H1 (cell line): ENCODE measurements around the gene CFAP65. TPM values are rescaled to one million over a fixed set of nuclear protein-coding genes. Genes with fewer than 3 reads are reported as not detected.
A peak's percentile ranks its signal among the peaks of the same experiment; 100 is the strongest.

Experiments used
- CTCF ChIA-PET: fragments of 300-600 bp; sonication (Branson Sonifier 250); formaldehyde crosslinking; loops from one replicate; lab custom pipeline; 2021; ENCODE audit not compliant: partially characterized antibody; lab: Charles Lee
- POLR2A ChIA-PET: fragments of 300-600 bp; sonication (Branson Sonifier 250); formaldehyde crosslinking; loops from one replicate; lab custom pipeline; 2021; ENCODE audit warnings: inconsistent platforms; ENCODE audit not compliant: partially characterized antibody; lab: Charles Lee
- DNase-seq, 2 experiments: peaks; one replicate each; pipeline versions ENCODE4 v3.0.0 to v3.0.0-alpha.2; 2010 to 2022; ENCODE audit warnings: low spot score in 2 of 2, low read depth in 1 of 2, mixed read lengths in 1 of 2
- FAIRE-seq: peaks from 2 replicates; lab custom pipeline; 2011; peaks lifted over from hg19 to GRCh38; lab: Jason Lieb, UNC
- H2AFZ ChIP-seq: 2 replicates; pipeline ENCODE4 v1.8.1; 2012; ENCODE audit warnings: low read length, inconsistent platforms
- H2AK5ac ChIP-seq: 2 replicates; pipeline ENCODE4 v1.6.1; 2013; ENCODE audit warnings: low read depth, low read length
- H2BK120ac ChIP-seq: replicated peaks from 2 replicates; pipeline ENCODE3; 2013; ENCODE audit warnings: low read depth, low read length, inconsistent platforms
- H2BK12ac ChIP-seq: 2 replicates; pipeline ENCODE4 v1.6.1; 2013; ENCODE audit warnings: low read depth, low read length
- H2BK15ac ChIP-seq: 2 replicates; pipeline ENCODE4 v1.6.1; 2013; ENCODE audit warnings: low read length
- H2BK20ac ChIP-seq: 2 replicates; pipeline ENCODE4 v1.6.1; 2013; ENCODE audit warnings: low read length
- H2BK5ac ChIP-seq: 2 replicates; pipeline ENCODE4 v1.6.1; 2013; ENCODE audit warnings: low read depth, low read length
- H3K14ac ChIP-seq: 2 replicates; pipeline ENCODE4 v1.6.1; 2013; ENCODE audit warnings: inconsistent platforms; ENCODE audit not compliant: insufficient read length
- H3K18ac ChIP-seq: 2 replicates; pipeline ENCODE4 v1.6.1; 2013; ENCODE audit warnings: low read length; ENCODE audit errors: extremely low read depth
- H3K23ac ChIP-seq: 2 replicates; pipeline ENCODE4 v1.6.1; 2013; ENCODE audit warnings: inconsistent platforms; ENCODE audit not compliant: insufficient read length
- H3K23me2 ChIP-seq: 2 replicates; pipeline ENCODE4 v1.6.1; 2013; ENCODE audit warnings: low read depth, low read length
- H3K27ac ChIP-seq: 2 replicates; pipeline ENCODE4 v1.6.1; 2011; ENCODE audit warnings: low read depth, low read length, inconsistent platforms
- H3K27me3 ChIP-seq, 4 experiments: replicated peaks in 1 of 4; 1 replicate in 1 of 4; 2 replicates in 3 of 4; pipeline versions ENCODE4 v1.6.1 to v1.8.1; 2011 to 2013; ENCODE audit warnings: low read length in 3 of 4, mild to moderate bottlenecking in 3 of 4, inconsistent platforms in 2 of 4, mixed read lengths in 2 of 4, moderate library complexity in 1 of 4; ENCODE audit not compliant: control insufficient read depth in 3 of 4, insufficient read depth in 3 of 4; ENCODE audit errors: extremely low read depth in 1 of 4
- H3K36me3 ChIP-seq, 4 experiments: 2 replicates each; pipeline versions ENCODE4 v1.6.1 to v1.8.1; 2011 to 2013; ENCODE audit warnings: mild to moderate bottlenecking in 4 of 4, low read length in 3 of 4, moderate library complexity in 2 of 4, control low read depth in 1 of 4, inconsistent platforms in 1 of 4; ENCODE audit not compliant: insufficient read depth in 4 of 4, control insufficient read depth in 2 of 4
- H3K4ac ChIP-seq: replicated peaks from 2 replicates; pipeline ENCODE3; 2013; ENCODE audit warnings: low read length, low read depth, mixed read lengths, inconsistent platforms; ENCODE audit not compliant: insufficient read length
- H3K4me1 ChIP-seq, 4 experiments: replicated peaks in 1 of 4; 1 replicate in 1 of 4; 2 replicates in 3 of 4; pipeline versions ENCODE4 v1.6.1 to v1.8.1; 2011 to 2013; ENCODE audit warnings: low read length in 3 of 4, inconsistent platforms in 2 of 4, mixed read lengths in 1 of 4; ENCODE audit not compliant: insufficient read depth in 4 of 4, control insufficient read depth in 3 of 4
- H3K4me2 ChIP-seq, 2 experiments: 2 replicates each; pipeline versions ENCODE4 v1.6.1 to v1.8.1; 2011 to 2013; ENCODE audit warnings: low read depth in 2 of 2, low read length in 2 of 2, control low read depth in 1 of 2, inconsistent platforms in 1 of 2, mild to moderate bottlenecking in 1 of 2; ENCODE audit not compliant: insufficient read depth in 1 of 2
- H3K4me3 ChIP-seq, 4 experiments: fragments of 200-600, 300-600 bp in 1 of 4; sonication (generic), shearing (Covaris generic), sonication (Bioruptor Twin) in 1 of 4; 2 replicates each; pipeline versions ENCODE4 v1.5.1 to v1.8.1; 2011 to 2016; ENCODE audit warnings: low read length in 4 of 4, low read depth in 3 of 4, control low read depth in 2 of 4, inconsistent platforms in 2 of 4, mild to moderate bottlenecking in 2 of 4, mixed read lengths in 1 of 4, moderate library complexity in 1 of 4; ENCODE audit not compliant: insufficient read depth in 2 of 4; ENCODE audit errors: extremely low read depth in 1 of 4
- H3K56ac ChIP-seq: replicated peaks from 2 replicates; pipeline ENCODE3; 2013; ENCODE audit warnings: low read depth, mild to moderate bottlenecking, mixed read lengths, low read length, inconsistent platforms; ENCODE audit not compliant: insufficient read length
- H3K79me1 ChIP-seq: 2 replicates; pipeline ENCODE4 v1.6.1; 2013; ENCODE audit warnings: low read depth, low read length, control low read depth
- H3K79me2 ChIP-seq, 2 experiments: 2 replicates each; pipeline versions ENCODE4 v1.6.1 to v1.8.1; 2012 to 2013; ENCODE audit warnings: low read length in 2 of 2, mild to moderate bottlenecking in 2 of 2, inconsistent platforms in 1 of 2; ENCODE audit not compliant: insufficient read depth in 2 of 2, control insufficient read depth in 1 of 2
- H3K9ac ChIP-seq, 4 experiments: replicated peaks in 1 of 4; 1 replicate in 1 of 4; 2 replicates in 3 of 4; pipeline versions ENCODE4 v1.6.1 to v1.8.1; 2011 to 2013; ENCODE audit warnings: low read depth in 3 of 4, low read length in 3 of 4, control low read depth in 2 of 4, mild to moderate bottlenecking in 2 of 4, moderate library complexity in 2 of 4, inconsistent platforms in 1 of 4; ENCODE audit errors: extremely low read depth in 1 of 4
- H3K9me3 ChIP-seq, 2 experiments: 2 replicates each; pipeline versions ENCODE4 v1.6.1 to v1.8.1; 2012 to 2013; ENCODE audit warnings: mild to moderate bottlenecking in 2 of 2, moderate library complexity in 2 of 2, control low read depth in 1 of 2, inconsistent platforms in 1 of 2, low read depth in 1 of 2, low read length in 1 of 2, mixed read lengths in 1 of 2; ENCODE audit not compliant: insufficient read depth in 2 of 2
- H4K20me1 ChIP-seq, 2 experiments: replicated peaks in 1 of 2; 2 replicates each; pipeline versions ENCODE3 to v1.8.1; 2011 to 2013; ENCODE audit warnings: inconsistent platforms in 2 of 2, low read length in 2 of 2, mild to moderate bottlenecking in 1 of 2; ENCODE audit not compliant: insufficient read depth in 2 of 2, control insufficient read depth in 1 of 2
- H4K5ac ChIP-seq: 2 replicates; pipeline ENCODE4 v1.6.1; 2013; ENCODE audit warnings: low read length, low read depth, mixed read lengths, inconsistent platforms; ENCODE audit not compliant: insufficient read length
- H4K8ac ChIP-seq: 2 replicates; pipeline ENCODE4 v1.8.0; 2013; ENCODE audit warnings: mild to moderate bottlenecking, moderate library complexity, low read length, inconsistent platforms; ENCODE audit not compliant: insufficient read depth; ENCODE audit errors: extremely low read depth
- H4K91ac ChIP-seq: replicated peaks from 2 replicates; pipeline ENCODE3; 2013; ENCODE audit warnings: low read length, mixed read lengths, inconsistent platforms; ENCODE audit not compliant: insufficient read length
- EZH2 ChIP-seq: fragments of 200-600 bp; sonication (generic); IDR thresholded peaks from 2 replicates; pipeline ENCODE4 v1.7.1; 2012; ENCODE audit warnings: low read depth, mild to moderate bottlenecking, moderate library complexity, low read length, inconsistent platforms; ENCODE audit not compliant: severe bottlenecking
- TBP ChIP-seq: IDR thresholded peaks from 2 replicates; pipeline ENCODE4 v1.6.1; 2011; ENCODE audit warnings: low read depth, low read length, improper control_type of control experiment
- WGBS, 2 experiments: shearing (Covaris generic) in 1 of 2; methylation state at CpG; one replicate each; pipeline versions ENCODE4 v1.1.6 to v1.1.7; 2013 to 2015; ENCODE audit warnings: low lambda C conversion rate in 2 of 2, mixed read lengths in 2 of 2, inconsistent platforms in 1 of 2, low coverage in 1 of 2, missing lambda C conversion rate in 1 of 2; ENCODE audit not compliant: insufficient replicate concordance in 2 of 2, insufficient coverage in 1 of 2, insufficient read length in 1 of 2; ENCODE audit errors: extremely low coverage in 1 of 2, missing lambda C conversion rate in 1 of 2; 5-methylcytosine and 5-hydroxymethylcytosine counted together
- polyA plus RNA-seq, 7 experiments: library from polyadenylated mRNA; depleted of rRNA in 3 of 7; stranded (reverse) in 5 of 7; unstranded in 2 of 7; fragments of >200 nt in 5 of 7; fragments of 200-250 nt in 2 of 7; gene quantifications; 1 replicate in 5 of 7; 2 replicates in 1 of 7; 4 replicates in 1 of 7; pipeline versions ENCODE4 v1.2.1 to v1.2.3, GENCODE V29; 2011 to 2013; ENCODE audit warnings: missing spikeins in 2 of 7, mixed read lengths in 2 of 7
- total RNA-seq: library from RNA; stranded (reverse); fragmentation: NEBNext Ultra II Directional; extraction: Animal tissue kit (Norgen Biotek cat#: 25700); gene quantifications from 2 replicates; pipeline ENCODE4 v1.2.1, GENCODE V29; 2021

Gene CFAP65
- total and polyA plus RNA-seq, 2 of the 8 experiments (the other 6 are each of a cell fraction or from before 2014, with no cell fraction given) = 0.19 to 0.45 TPM

DNA sequence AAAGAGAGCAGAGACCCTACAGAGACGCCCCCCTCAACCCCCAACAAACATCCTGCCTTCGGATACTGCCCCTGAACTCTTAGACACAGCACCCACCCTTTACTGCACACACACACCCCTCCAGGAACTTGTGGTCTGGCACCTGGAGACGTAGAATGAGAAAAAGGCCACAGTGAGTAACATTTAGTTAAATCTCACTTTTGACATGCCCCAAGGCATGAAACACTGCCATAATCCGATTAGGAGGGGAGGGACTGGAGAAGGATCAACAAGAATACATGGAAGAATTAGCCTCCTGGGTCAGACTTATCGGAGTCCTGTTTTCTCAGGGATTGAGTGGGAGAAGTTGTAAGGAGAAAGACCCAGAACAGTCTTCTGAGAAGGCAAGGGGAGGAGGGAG is 77.7 kb downstream of the CFAP65 start:
- Histone ChIP-seq H2BK120ac (no peak overlapping the region), H3K9me3 (peaks cover 0 to 2% of the 10 kb centered on the region in 2 experiments; a peak in 1 of 4 replicates), H3K14ac (no peak overlapping the region), H2AFZ (no peak overlapping the region), H3K56ac (no peak overlapping the region), H2BK15ac (no peak overlapping the region), H3K36me3 (peaks cover 0 to 15% (median 0%) of the 10 kb centered on the region in 4 experiments; a peak in 1 of 8 replicates), H2BK5ac (peak overlapping the region; percentile 61; the same call in 1 of the 2 replicates), H3K27me3 (peaks cover 25 to 42% (median 38%) of the 10 kb centered on the region in 4 experiments), H4K8ac (no peak overlapping the region), H2BK12ac (0 out of 2 replicates have a peak overlapping the region, but pooled peaks have one; percentile 18), H3K18ac (no peak overlapping the region), H3K4ac (no peak overlapping the region), H3K4me3 (peak overlapping the region; percentile 53 to 66 (median 58); a peak in 5 of 8 replicates), H3K79me1 (no peaks in the 10 kb centered on the region), H2BK20ac (no peak overlapping the region), H3K23ac (no peak overlapping the region), H3K4me2 (peak overlapping the region; percentile 84 to 86), H4K91ac (no peak overlapping the region), H4K5ac (no peak overlapping the region), H3K79me2 (no peaks in the 10 kb centered on the region), H2AK5ac (no peak overlapping the region), H3K23me2 (peaks cover 12% of the 10 kb centered on the region), H3K9ac (peak overlapping the region in 1 of 4 experiments; percentile 13; a peak in 2 of 7 replicates), H3K4me1 (peaks cover 15 to 32% (median 19%) of the 10 kb centered on the region in 4 experiments), H4K20me1 (peaks cover 2 to 12% of the 10 kb centered on the region in 2 experiments), H3K27ac (no peak overlapping the region)
- TF ChIP-seq EZH2 = peak; percentile 3
- no peak for TF ChIP-seq TBP
- DNase-seq (no peak), FAIRE-seq (no peak)
- 25% methylated on average over 5 of the region's 5 CpGs; no CpG with 5 or more reads in 1 of the 2 experiments for WGBS, 2 experiments
- ChIA-PET CTCF (interaction anchor here (0.9 to 3.7 kb wide), 6 partner anchors 12 to 121 kb away, joined by 3 to 28 read pairs (median 3); no protein-coding TSS in a partner anchor), POLR2A (interaction anchor here (1.0 kb wide), 2 partner anchors 17 to 56 kb away, joined by 3 to 9 read pairs; no protein-coding TSS in a partner anchor)
